Thyroid gland (tissue), 4 donors: ENCODE results near the gene TRAPPC4. TPM values are rescaled to one million over a fixed set of nuclear protein-coding genes. Genes with fewer than 3 reads are reported as not detected.

ENCODE experiments used
- DNase-seq, 2 donors: peaks; one replicate each; pipeline ENCODE4 v3.0.0-alpha.2; 2019
- H3K27ac ChIP-seq, 3 donors: fragments of 200-600 bp; sonication (generic); 1 replicate in 2 of 3; 2 replicates in 1 of 3; pipeline ENCODE4 v1.5.1; 2016 to 2019; ENCODE audit warnings: mild to moderate bottlenecking in 1 of 3, moderate library complexity in 1 of 3
- H3K27me3 ChIP-seq: fragments of 200-600 bp; sonication (generic); one replicate; pipeline ENCODE4 v1.5.1; 2019
- H3K36me3 ChIP-seq, 2 donors: fragments of 200-600 bp; sonication (generic); one replicate each; pipeline ENCODE4 v1.5.1; 2016 to 2019
- H3K4me1 ChIP-seq, 2 donors: fragments of 200-600 bp; sonication (generic); one replicate each; pipeline ENCODE4 v1.5.1; 2017 to 2019
- H3K4me3 ChIP-seq, 3 donors: fragments of 200-600 bp; sonication (generic); replicated peaks in 1 of 3; 1 replicate in 2 of 3; 2 replicates in 1 of 3; pipeline ENCODE4 v1.5.1; 2016; ENCODE audit warnings: mild to moderate bottlenecking in 1 of 3
- H3K9me3 ChIP-seq: fragments of 200-600 bp; sonication (generic); one replicate; pipeline ENCODE4 v1.5.1; 2017
- CTCF ChIP-seq, 6 experiments: fragments of 200-600 bp in 3 of 6; fragments of 450-650 bp in 3 of 6; sonication (generic) in 3 of 6; IDR thresholded peaks; one replicate each; pipeline ENCODE4 v1.5.1; 2016 to 2019; ENCODE audit warnings: antibody characterized with exemption in 6 of 6, mild to moderate bottlenecking in 2 of 6, inconsistent platforms in 1 of 6, moderate library complexity in 1 of 6
- POLR2A ChIP-seq, 2 donors: fragments of 450-650 bp; IDR thresholded peaks; one replicate each; pipeline ENCODE4 v1.6.1; 2017; ENCODE audit warnings: antibody characterized with exemption in 2 of 2, mild to moderate bottlenecking in 2 of 2, moderate library complexity in 1 of 2
- WGBS, 2 donors: methylation state at CpG; one replicate each; pipeline ENCODE4 v1.1.5; 2017; 5-methylcytosine and 5-hydroxymethylcytosine counted together
- intact Hi-C: fragments of 100-400 bp; cut with DNase I; formaldehyde crosslinking; loops from one replicate; pipeline ENCODE4 v1.15.1; 2023
- total RNA-seq, 4 donors: library from RNA; depleted of rRNA; stranded (reverse); fragments of >200 nt; gene quantifications; one replicate each; pipeline ENCODE4 v1.2.3, GENCODE V29; 2016

The TRAPPC4 gene
- total RNA-seq, 4 donors from 2014 or later, result 42.1 to 70.0 (median 53.2) TPM

- H3K36me3 ChIP-seq, result peaks cover 77 to 79% of the 10 kb centered on the region in 2 donors
- 92 to 95% methylated on average over 23 of the region's 23 CpGs for WGBS, 2 donors
These were observed 33.7 kb downstream of the TRAPPC4 start for GRCh38 chr11:119052163-119052814.

GRCh38 chr11:119054418-119054817 lies 35.9 kb downstream of the TRAPPC4 start:
- Histone ChIP-seq H3K36me3 (peaks cover 55 to 58% of the 10 kb centered on the region in 2 donors), H3K4me1 (peaks cover 14 to 19% of the 10 kb centered on the region in 2 donors), H3K27ac (no peak overlapping the region), H3K4me3 (no peak overlapping the region), H3K27me3 (no peaks in the 10 kb centered on the region), H3K9me3 (no peaks in the 10 kb centered on the region)
- no peak for DNase-seq
- TF ChIP-seq CTCF (IDR thresholded peaks at IDR 0.05) (no peak), POLR2A (IDR thresholded peaks at IDR 0.05) (no peak)
- intact Hi-C loops, result no loop called here
- WGBS, 2 donors, result 95 to 100% methylated on average over 2 to 10 of the region's 10 CpGs

More at GRCh38 chr11:119052163-119052814, 33.7 kb downstream of the TRAPPC4 start:
- H3K27me3 ChIP-seq, result no peaks in the 10 kb centered on the region
- H3K9me3 ChIP-seq, result no peaks in the 10 kb centered on the region
- peaks cover 10 to 13% of the 10 kb centered on the region in 2 donors for H3K4me1 ChIP-seq
- TF ChIP-seq CTCF (IDR thresholded peaks at IDR 0.05) (no peak), POLR2A (IDR thresholded peaks at IDR 0.05) (no peak)
- DNase-seq, result no peak
- H3K4me3 ChIP-seq, result no peak overlapping the region
- intact Hi-C loops, result no loop called here
- H3K27ac ChIP-seq, result no peak overlapping the region

GRCh38 chr11:119055901-119056300 lies 37.3 kb downstream of the TRAPPC4 start:
- peaks cover 14 to 19% of the 10 kb centered on the region in 2 donors for H3K4me1 ChIP-seq
- H3K4me3 ChIP-seq, result peak overlapping the region; percentile 80 to 99 (median 88)
- TF ChIP-seq CTCF (IDR thresholded peaks at IDR 0.05), result no peak
- TF ChIP-seq POLR2A (IDR thresholded peaks at IDR 0.05), result no peak
- DNase-seq, result no peak
- WGBS, 2 donors, result 33 to 38% methylated on average over 6 of the region's 6 CpGs
- no peaks in the 10 kb centered on the region for H3K9me3 ChIP-seq
- H3K27ac ChIP-seq, result peak overlapping the region in 1 of 3 donors; percentile 85
- intact Hi-C loops, result no loop called here
- peaks cover 44% of the 10 kb centered on the region in 2 donors for H3K36me3 ChIP-seq
- no peaks in the 10 kb centered on the region for H3K27me3 ChIP-seq

- Histone ChIP-seq H3K27me3 (no peaks in the 10 kb centered on the region), H3K9me3 (no peaks in the 10 kb centered on the region), H3K4me1 (peaks cover 14 to 19% of the 10 kb centered on the region in 2 donors), H3K36me3 (peaks cover 38% of the 10 kb centered on the region in 2 donors), H3K4me3 (peak overlapping the region; percentile 80 to 99 (median 88)), H3K27ac (peak overlapping the region; percentile 60 to 85 (median 65))
- no peak for TF ChIP-seq POLR2A (IDR thresholded peaks at IDR 0.05)
- no peak for TF ChIP-seq CTCF (IDR thresholded peaks at IDR 0.05)
- 0% methylated on average over 5 to 13 of the region's 48 CpGs for WGBS, 2 donors
- peak; percentile 35 to 44 for DNase-seq
- intact Hi-C loops, result no loop called here
These were observed 37.9 kb downstream of the TRAPPC4 start for GRCh38 chr11:119056421-119056999.
